Lung (tissue), 12 donors: ENCODE measurements around the gene KBTBD12. TPM values are rescaled to one million over a fixed set of nuclear protein-coding genes. Genes with fewer than 3 reads are reported as not detected.
A peak's percentile ranks its signal among the peaks of the same experiment; 100 is the strongest.
"Not testable (repeated sequence)": the region's sequence is repeated elsewhere in the genome, so short reads cannot be mapped to it uniquely, and the experiment has no call there.

Experiments used
- ATAC-seq: fragments of 200-7000 bp; cut with Tn5 transposase; one replicate; pipeline ENCODE4 v1.9.1; 2020; ENCODE audit warnings: moderate number of reproducible peaks; ENCODE audit not compliant: insufficient read depth, low FRiP score
- DNase-seq, 3 donors: peaks; one replicate each; pipeline ENCODE4 v3.0.0-alpha.2; 2013 to 2017
- H3K27ac ChIP-seq, 2 donors: one replicate each; pipeline ENCODE4 v1.5.1; 2013; ENCODE audit warnings: mild to moderate bottlenecking in 2 of 2, moderate library complexity in 2 of 2, control low read depth in 1 of 2, inconsistent platforms in 1 of 2, low read depth in 1 of 2, low read length in 1 of 2
- H3K27me3 ChIP-seq, 3 donors: one replicate each; pipeline ENCODE4 v1.5.1; 2013; ENCODE audit warnings: low read length in 2 of 3; ENCODE audit not compliant: control insufficient read depth in 3 of 3, insufficient read depth in 3 of 3
- H3K36me3 ChIP-seq, 4 donors: one replicate each; pipeline ENCODE4 v1.5.1; 2013; ENCODE audit warnings: low read length in 4 of 4, mild to moderate bottlenecking in 1 of 4, moderate library complexity in 1 of 4; ENCODE audit not compliant: control insufficient read depth in 4 of 4, insufficient read depth in 4 of 4
- H3K4me1 ChIP-seq, 5 donors: one replicate each; pipeline ENCODE4 v1.5.1; 2013; ENCODE audit warnings: low read length in 5 of 5, mild to moderate bottlenecking in 2 of 5, moderate library complexity in 1 of 5; ENCODE audit not compliant: control insufficient read depth in 5 of 5, insufficient read depth in 5 of 5
- H3K4me3 ChIP-seq: one replicate; pipeline ENCODE4 v1.5.1; 2013; ENCODE audit warnings: mild to moderate bottlenecking, control low read depth, moderate library complexity
- H3K9ac ChIP-seq, 2 donors: one replicate each; pipeline ENCODE4 v1.5.1; 2013; ENCODE audit warnings: low read length in 2 of 2, control low read depth in 1 of 2; ENCODE audit not compliant: insufficient read depth in 1 of 2
- H3K9me3 ChIP-seq, 4 donors: one replicate each; pipeline ENCODE4 v1.5.1; 2013; ENCODE audit warnings: low read length in 3 of 4, mild to moderate bottlenecking in 1 of 4, moderate library complexity in 1 of 4; ENCODE audit not compliant: control insufficient read depth in 4 of 4, insufficient read depth in 3 of 4
- CTCF ChIP-seq: IDR thresholded peaks from 2 replicates; pipeline ENCODE4 v1.5.1; 2012; ENCODE audit warnings: mild to moderate bottlenecking; ENCODE audit errors: control extremely low read depth, extremely low read depth
- WGBS, 2 donors: extraction: QIAGEN DNeasy Blood & Tissue Kit; methylation state at CpG; one replicate each; pipeline ENCODE4 v1.1.7; 2013; 5-methylcytosine and 5-hydroxymethylcytosine counted together
- polyA plus RNA-seq, 2 donors: library from polyadenylated mRNA; stranded (reverse); fragments of 200-250 nt; gene quantifications; one replicate each; pipeline ENCODE4 v1.2.1, GENCODE V29; 2013
- total RNA-seq, 2 donors: library from RNA; depleted of rRNA in 1 of 2; stranded (reverse); fragments of >200 nt in 1 of 2; gene quantifications; one replicate each; pipeline ENCODE4 v1.2.1, GENCODE V29; 2014 to 2021
- donor health status: control.
- donor health status: control.
- donor health status: Bipolar disorder and iron deficiency.
- donor health status: healthy.
- donor health status: DM: yes; HTN: yes; CAD: no.

KBTBD12 gene
- total and polyA plus RNA-seq, 4 donors, result 0.29 to 3.1 (median 0.62) TPM

- TF ChIP-seq CTCF, result no peak
- Histone ChIP-seq H3K36me3 (no peaks in the 10 kb centered on the region), H3K9ac (no peak overlapping the region), H3K4me1 (peaks cover 0 to 14% (median 6%) of the 10 kb centered on the region in 5 donors), H3K27ac (no peak overlapping the region), H3K9me3 (no peaks in the 10 kb centered on the region), H3K4me3 (no peak overlapping the region), H3K27me3 (no peaks in the 10 kb centered on the region)
- WGBS, 2 donors, result 71 to 87% methylated on average over 3 of the region's 3 CpGs
- ATAC-seq (no peak), DNase-seq (no peak)
These were observed 9.5 kb upstream of the KBTBD12 start for GRCh38 chr3:127905556-127905955.

GRCh38 chr3:127906653-127907052, 8.4 kb upstream of the KBTBD12 start:
- H3K27ac ChIP-seq, H3K4me3 ChIP-seq, H3K27me3 ChIP-seq, ATAC-seq, H3K9me3 ChIP-seq, H3K36me3 ChIP-seq, DNase-seq, H3K9ac ChIP-seq: not testable (repeated sequence)
- WGBS, 2 donors, result 95 to 97% methylated on average over 3 of the region's 3 CpGs
- peaks cover 0 to 25% (median 9%) of the 10 kb centered on the region in 5 donors for H3K4me1 ChIP-seq

DNA sequence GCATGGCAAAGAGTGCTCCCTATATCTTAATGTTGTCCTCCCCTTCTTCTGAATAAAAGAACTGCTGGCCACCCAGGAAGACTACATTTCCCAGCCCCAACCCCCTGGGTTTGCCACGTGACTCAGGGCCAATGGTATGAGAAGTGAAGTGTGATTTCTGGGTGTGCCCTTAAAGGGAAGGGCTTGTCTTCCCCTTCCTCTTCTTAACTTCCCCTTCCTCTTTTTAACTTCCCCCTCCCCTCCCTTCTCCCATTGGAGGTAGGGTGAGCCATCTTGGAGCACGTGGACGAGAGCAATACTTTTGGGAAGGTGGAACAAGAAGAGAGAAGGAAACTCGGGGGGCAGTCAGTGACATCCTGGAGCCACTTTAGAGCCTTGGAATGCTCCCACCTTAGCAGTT, 6.8 kb upstream of the KBTBD12 start:
- H3K9me3 ChIP-seq, result no peaks in the 10 kb centered on the region
- H3K9ac ChIP-seq, result no peak overlapping the region
- no peak overlapping the region for H3K27ac ChIP-seq
- DNase-seq (peak in 1 of 3 donors; percentile 25), ATAC-seq (peak; percentile 49)
- H3K4me3 ChIP-seq, result no peak overlapping the region
- no peak for TF ChIP-seq CTCF
- H3K27me3 ChIP-seq, result no peaks in the 10 kb centered on the region
- no peaks in the 10 kb centered on the region for H3K36me3 ChIP-seq
- WGBS, 2 donors, result 51 to 66% methylated on average over 4 of the region's 4 CpGs
- H3K4me1 ChIP-seq, result peaks cover 0 to 34% (median 9%) of the 10 kb centered on the region in 5 donors

DNA sequence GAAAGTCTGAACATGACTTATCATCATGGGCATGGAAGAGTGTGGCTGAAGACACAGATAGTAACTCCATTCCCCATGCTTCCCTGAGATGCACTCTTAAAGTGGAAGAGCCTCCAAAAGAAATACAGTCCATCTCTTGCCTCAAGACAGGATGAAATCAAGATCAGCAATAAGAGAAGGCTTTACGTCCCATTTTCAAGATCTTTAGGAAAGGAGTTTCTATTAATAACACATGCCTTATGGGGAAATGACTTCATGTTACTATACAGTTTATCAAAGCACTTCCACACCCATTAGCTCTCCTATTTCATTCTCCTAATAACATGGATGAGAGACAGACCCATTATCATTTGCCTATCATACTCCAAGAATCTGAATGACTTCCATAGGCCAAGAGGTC, 6.1 kb upstream of the KBTBD12 start:
- no peak overlapping the region for H3K4me3 ChIP-seq
- 57 to 91% methylated on average over 1 of the region's 1 CpG for WGBS, 2 donors
- ATAC-seq (peak; percentile 43), DNase-seq (no peak)
- peaks cover 0 to 34% (median 9%) of the 10 kb centered on the region in 5 donors for H3K4me1 ChIP-seq
- no peaks in the 10 kb centered on the region for H3K36me3 ChIP-seq
- no peak for TF ChIP-seq CTCF
- no peak overlapping the region for H3K27ac ChIP-seq
- no peaks in the 10 kb centered on the region for H3K27me3 ChIP-seq
- H3K9ac ChIP-seq, result no peak overlapping the region
- no peaks in the 10 kb centered on the region for H3K9me3 ChIP-seq
